HG02840 (cell line): ENCODE data around the gene B2M.

Experiments used
- ATAC-seq: cut with Tn5 transposase; IDR thresholded peaks from one replicate; pipeline ENCODE4 v1.9.1; 2021; ENCODE audit warnings: mild to moderate bottlenecking, moderate library complexity, moderate number of reproducible peaks; ENCODE audit not compliant: unreplicated experiment, low FRiP score

Gene B2M

DNA sequence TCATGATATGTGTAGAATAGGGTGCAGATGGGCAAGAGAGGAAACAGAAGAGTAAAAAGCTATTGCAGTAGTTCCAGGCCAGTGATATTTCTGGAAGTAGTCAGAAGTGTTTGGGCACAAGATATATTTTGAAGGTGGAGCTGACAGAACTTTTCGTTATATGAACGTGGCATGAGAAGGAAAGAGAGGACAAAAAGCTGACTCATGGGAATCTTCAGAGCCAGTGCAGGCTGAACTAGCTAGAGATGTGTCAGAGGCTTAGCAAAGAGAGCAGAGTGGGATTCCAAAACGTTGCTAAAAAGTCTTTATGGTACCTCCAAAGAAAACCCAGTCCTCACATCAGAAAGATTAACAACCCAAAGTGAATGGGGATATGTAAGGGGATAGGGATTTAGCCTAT lies 53.7 kb downstream of the B2M start:
- ATAC-seq: no peak
